Neural progenitor cell (in vitro differentiated cells): ENCODE results near the gene TCTN3.

Experiments
- EZH2 ChIP-seq: fragments of 200-600 bp; sonication (generic); IDR thresholded peaks from 2 replicates; pipeline ENCODE4 v1.6.1; 2017; ENCODE audit warnings: antibody characterized with exemption, mild to moderate bottlenecking, moderate library complexity
- TF ChIP-seq, protein P1 (sequence below): fragments of 200-600 bp; sonication (generic); IDR thresholded peaks from 2 replicates; pipeline ENCODE4 v1.5.1; 2017; ENCODE audit warnings: antibody characterized with exemption, mild to moderate bottlenecking

GRCh38 chr10:95661818-95662217 lies 31.9 kb downstream of the TCTN3 start:
- TF ChIP-seq, protein P1, sequence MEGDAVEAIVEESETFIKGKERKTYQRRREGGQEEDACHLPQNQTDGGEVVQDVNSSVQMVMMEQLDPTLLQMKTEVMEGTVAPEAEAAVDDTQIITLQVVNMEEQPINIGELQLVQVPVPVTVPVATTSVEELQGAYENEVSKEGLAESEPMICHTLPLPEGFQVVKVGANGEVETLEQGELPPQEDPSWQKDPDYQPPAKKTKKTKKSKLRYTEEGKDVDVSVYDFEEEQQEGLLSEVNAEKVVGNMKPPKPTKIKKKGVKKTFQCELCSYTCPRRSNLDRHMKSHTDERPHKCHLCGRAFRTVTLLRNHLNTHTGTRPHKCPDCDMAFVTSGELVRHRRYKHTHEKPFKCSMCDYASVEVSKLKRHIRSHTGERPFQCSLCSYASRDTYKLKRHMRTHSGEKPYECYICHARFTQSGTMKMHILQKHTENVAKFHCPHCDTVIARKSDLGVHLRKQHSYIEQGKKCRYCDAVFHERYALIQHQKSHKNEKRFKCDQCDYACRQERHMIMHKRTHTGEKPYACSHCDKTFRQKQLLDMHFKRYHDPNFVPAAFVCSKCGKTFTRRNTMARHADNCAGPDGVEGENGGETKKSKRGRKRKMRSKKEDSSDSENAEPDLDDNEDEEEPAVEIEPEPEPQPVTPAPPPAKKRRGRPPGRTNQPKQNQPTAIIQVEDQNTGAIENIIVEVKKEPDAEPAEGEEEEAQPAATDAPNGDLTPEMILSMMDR: no peak
- no peak for TF ChIP-seq EZH2
